GM18870 (cell line): ENCODE results near the gene FOXL2.
"Not testable (repeated sequence)": the region's sequence is repeated elsewhere in the genome, so short reads cannot be mapped to it uniquely, and the experiment has no call there.

Source experiments
- ATAC-seq: cut with Tn5 transposase; IDR thresholded peaks from one replicate; pipeline ENCODE4 v1.9.1; 2021; ENCODE audit warnings: moderate library complexity; ENCODE audit not compliant: unreplicated experiment

The FOXL2 gene

GRCh38 chr3:138933981-138934691 lies 12.8 kb downstream of the FOXL2 start:
- no peak for ATAC-seq

GRCh38 chr3:138933068-138933668 lies 13.8 kb downstream of the FOXL2 start:
- no peak for ATAC-seq

GRCh38 chr3:138928727-138929372 lies 18.1 kb downstream of the FOXL2 start:
- no peak for ATAC-seq

- ATAC-seq, result peak; percentile 80
Measured at GRCh38 chr3:138923531-138923994, 23.4 kb downstream of the FOXL2 start.

GRCh38 chr3:138922400-138922799 lies 24.5 kb downstream of the FOXL2 start:
- not testable (repeated sequence) for ATAC-seq

- no peak for ATAC-seq
Measured at GRCh38 chr3:138921316-138922292, 25.3 kb downstream of the FOXL2 start.

GRCh38 chr3:138919325-138919724 lies 27.6 kb downstream of the FOXL2 start:
- ATAC-seq, result no peak

GRCh38 chr3:138916824-138917223 lies 30.1 kb downstream of the FOXL2 start:
- no peak for ATAC-seq

- peak; percentile 68 for ATAC-seq
Measured at GRCh38 chr3:138915503-138916498, 31.1 kb downstream of the FOXL2 start.

GRCh38 chr3:138914870-138915502 lies 32.0 kb downstream of the FOXL2 start:
- peak; percentile 31 for ATAC-seq

GRCh38 chr3:138913766-138914165 lies 33.2 kb downstream of the FOXL2 start:
- ATAC-seq, result no peak

GRCh38 chr3:138912237-138912636 lies 34.7 kb downstream of the FOXL2 start:
- ATAC-seq, result no peak

GRCh38 chr3:138911621-138912020 lies 35.3 kb downstream of the FOXL2 start:
- no peak for ATAC-seq

- ATAC-seq, result no peak
Measured at GRCh38 chr3:138909904-138910303, 37.0 kb downstream of the FOXL2 start.

GRCh38 chr3:138908846-138909245 lies 38.1 kb downstream of the FOXL2 start:
- ATAC-seq, result no peak

GRCh38 chr3:138907539-138907938 lies 39.4 kb downstream of the FOXL2 start:
- ATAC-seq, result no peak

- ATAC-seq, result no peak
Measured at GRCh38 chr3:138902171-138902570, 44.8 kb downstream of the FOXL2 start.

GRCh38 chr3:138901567-138901966 lies 45.4 kb downstream of the FOXL2 start:
- no peak for ATAC-seq

GRCh38 chr3:138899351-138899991 lies 47.5 kb downstream of the FOXL2 start:
- ATAC-seq, result no peak
